GM23248 (cell line): ENCODE measurements around the gene MIOX.

Experiments used
- EZH2 ChIP-seq: fragments of 200-600 bp; sonication (generic); IDR thresholded peaks from 2 replicates; pipeline ENCODE4 v1.6.1; 2018; ENCODE audit warnings: antibody characterized with exemption, mild to moderate bottlenecking; ENCODE audit not compliant: insufficient read depth, poor library complexity, severe bottlenecking
- EZH2phosphoT487 ChIP-seq: fragments of 200-600 bp; sonication (generic); IDR thresholded peaks from 2 replicates; pipeline ENCODE4 v1.6.1; 2018; ENCODE audit warnings: antibody characterized with exemption, moderate library complexity, mild to moderate bottlenecking, low read depth; ENCODE audit not compliant: insufficient read depth

DNA sequence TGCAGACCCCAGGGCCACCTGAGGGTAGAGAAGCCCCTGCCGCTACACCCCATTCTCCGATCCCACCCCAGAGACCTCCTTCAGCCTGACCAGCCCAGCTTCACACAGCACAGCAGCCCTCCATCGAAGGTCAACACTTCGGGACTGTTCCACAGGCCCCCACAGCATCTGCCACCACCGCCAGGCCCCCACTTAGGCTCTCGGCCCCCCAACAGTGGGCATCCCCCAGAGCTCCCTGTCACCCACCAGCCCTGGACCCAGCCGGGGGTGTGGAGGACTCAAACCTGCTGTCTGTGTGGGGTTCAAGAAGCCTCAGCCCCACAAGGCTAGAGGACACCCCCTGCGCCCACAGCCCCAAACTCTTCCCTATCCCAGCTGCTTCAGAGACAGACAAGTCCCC, 18.0 kb upstream of the MIOX start:
- no peak for TF ChIP-seq EZH2
- TF ChIP-seq EZH2phosphoT487: no peak
